GM19463 (cell line): ENCODE results near the gene CLDN5.
"Not testable (repeated sequence)": the region's sequence is repeated elsewhere in the genome, so short reads cannot be mapped to it uniquely, and the experiment has no call there.

Source experiments
- ATAC-seq: cut with Tn5 transposase; IDR thresholded peaks from one replicate; pipeline ENCODE4 v1.9.1; 2021; ENCODE audit warnings: mild to moderate bottlenecking, moderate library complexity; ENCODE audit not compliant: unreplicated experiment

Gene CLDN5

GRCh38 chr22:19548964-19549363, 24.8 kb upstream of the CLDN5 start:
- ATAC-seq, result no peak

DNA sequence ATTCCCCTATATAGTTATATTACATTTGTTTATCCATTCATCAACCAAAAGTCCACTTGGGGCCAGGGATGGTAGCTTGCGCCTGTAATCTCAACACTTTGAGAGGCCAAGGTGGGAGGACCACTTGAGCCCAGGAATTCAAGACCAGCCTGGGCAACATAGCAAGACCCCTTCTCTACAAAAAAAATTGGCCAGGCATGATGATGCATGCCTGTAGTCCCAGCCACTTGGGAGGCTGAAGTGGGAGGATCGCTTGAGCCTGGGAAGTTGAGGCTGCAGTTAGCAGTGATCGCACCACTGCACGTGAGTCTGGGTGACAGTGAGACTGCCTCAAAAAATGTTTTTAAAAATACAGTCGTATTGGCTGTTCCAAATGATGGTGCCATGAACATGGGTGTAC, 24.2 kb upstream of the CLDN5 start:
- ATAC-seq, result not testable (repeated sequence)

GRCh38 chr22:19547620-19548019, 23.4 kb upstream of the CLDN5 start:
- no peak for ATAC-seq

- ATAC-seq, result no peak
Measured at GRCh38 chr22:19546680-19547079, 22.5 kb upstream of the CLDN5 start.

- no peak for ATAC-seq
Measured at GRCh38 chr22:19545935-19546207, 21.7 kb upstream of the CLDN5 start.

DNA sequence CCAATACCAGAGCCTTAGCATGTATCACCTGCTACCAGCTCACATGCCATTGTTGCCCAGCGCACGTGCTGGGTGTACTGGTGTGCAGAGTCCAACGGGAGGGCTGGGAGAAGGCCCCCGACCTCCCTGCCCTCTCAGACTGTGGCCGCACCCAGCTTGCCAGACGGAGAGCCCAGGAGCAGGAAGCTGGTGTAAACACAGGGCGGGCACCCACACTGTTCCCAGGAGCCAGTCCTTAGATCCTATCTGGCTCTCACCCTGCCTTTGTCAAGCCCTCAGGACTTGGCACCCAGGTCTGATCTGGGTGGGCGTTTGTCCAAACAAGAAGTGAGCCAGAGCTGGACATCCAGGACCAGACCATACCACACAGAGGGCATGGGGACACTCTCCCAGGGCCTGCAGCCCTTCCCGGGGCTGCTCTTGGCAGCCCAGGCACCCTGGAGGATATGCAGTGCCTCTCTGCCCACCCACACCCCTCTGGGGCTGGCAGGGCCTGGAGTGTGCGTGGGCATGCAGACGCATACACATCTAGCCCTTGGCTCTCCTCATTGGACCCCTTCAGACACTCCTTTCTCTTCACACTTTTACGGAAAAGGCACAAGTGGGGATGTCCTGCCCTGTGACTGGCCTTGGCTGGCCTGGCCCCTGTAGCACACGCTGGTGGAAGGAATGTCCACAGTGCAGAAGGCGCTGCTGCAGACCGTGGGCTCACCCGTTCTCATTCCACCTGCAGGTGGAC, 19.9 kb upstream of the CLDN5 start:
- ATAC-seq, result no peak

- no peak for ATAC-seq
Measured at GRCh38 chr22:19540394-19540793, 16.2 kb upstream of the CLDN5 start.

- no peak for ATAC-seq
Measured at GRCh38 chr22:19537941-19538488, 13.8 kb upstream of the CLDN5 start.

- ATAC-seq, result no peak
Measured at GRCh38 chr22:19536564-19536963, 12.4 kb upstream of the CLDN5 start.

GRCh38 chr22:19535001-19535400, 10.8 kb upstream of the CLDN5 start:
- no peak for ATAC-seq

GRCh38 chr22:19533857-19534256, 9.6 kb upstream of the CLDN5 start:
- ATAC-seq, result no peak

DNA sequence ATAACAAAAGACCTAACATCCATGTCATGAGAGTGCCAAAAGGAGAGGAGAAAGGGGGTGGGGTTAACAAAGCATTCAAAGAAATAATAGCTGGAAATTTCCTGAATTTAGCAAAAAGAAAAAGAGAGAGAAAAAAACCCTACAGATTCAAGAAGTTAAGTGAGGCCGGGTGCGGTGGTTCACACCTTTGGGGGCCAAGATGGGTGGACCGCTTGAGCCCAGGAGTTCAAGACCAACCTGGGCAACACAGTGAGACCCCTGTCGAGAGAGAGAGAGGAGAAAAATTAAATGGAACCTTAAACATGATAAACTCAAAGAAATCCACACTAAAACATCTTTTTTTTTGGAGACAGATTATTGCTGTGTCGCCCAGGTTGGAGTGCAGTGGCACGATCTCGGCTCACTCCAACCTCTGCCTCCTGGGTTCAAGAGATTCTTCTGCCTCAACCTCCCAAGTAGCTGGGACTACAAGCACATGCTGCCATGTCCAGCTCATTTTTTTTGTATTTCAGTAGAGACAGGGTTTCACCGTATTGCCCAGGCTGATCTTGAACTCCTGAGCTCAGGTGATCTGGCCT, 8.9 kb upstream of the CLDN5 start:
- ATAC-seq, result no peak

GRCh38 chr22:19531327-19531726, 7.1 kb upstream of the CLDN5 start:
- ATAC-seq, result not testable (repeated sequence)

DNA sequence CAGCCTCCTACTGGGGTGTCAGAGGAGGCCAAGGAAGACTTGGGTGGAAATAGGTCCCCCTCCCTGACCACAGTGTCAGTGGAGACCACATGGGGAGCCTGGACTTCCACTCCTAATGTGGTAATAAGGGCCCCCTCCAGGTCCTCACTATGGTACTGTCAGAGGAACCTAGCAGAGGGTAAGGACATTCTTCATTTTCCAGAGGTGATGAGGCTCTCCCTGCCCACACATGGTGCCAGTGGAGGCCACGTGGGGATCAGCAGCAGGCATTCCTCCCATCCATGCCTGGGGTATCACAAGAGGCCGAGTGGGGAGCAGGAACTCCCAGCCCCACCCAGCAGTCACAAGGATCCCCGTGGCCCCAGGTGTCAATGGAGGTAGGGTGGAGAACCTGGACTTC, 6.5 kb upstream of the CLDN5 start:
- ATAC-seq, result no peak

GRCh38 chr22:19529811-19530210, 5.6 kb upstream of the CLDN5 start:
- ATAC-seq, result no peak

DNA sequence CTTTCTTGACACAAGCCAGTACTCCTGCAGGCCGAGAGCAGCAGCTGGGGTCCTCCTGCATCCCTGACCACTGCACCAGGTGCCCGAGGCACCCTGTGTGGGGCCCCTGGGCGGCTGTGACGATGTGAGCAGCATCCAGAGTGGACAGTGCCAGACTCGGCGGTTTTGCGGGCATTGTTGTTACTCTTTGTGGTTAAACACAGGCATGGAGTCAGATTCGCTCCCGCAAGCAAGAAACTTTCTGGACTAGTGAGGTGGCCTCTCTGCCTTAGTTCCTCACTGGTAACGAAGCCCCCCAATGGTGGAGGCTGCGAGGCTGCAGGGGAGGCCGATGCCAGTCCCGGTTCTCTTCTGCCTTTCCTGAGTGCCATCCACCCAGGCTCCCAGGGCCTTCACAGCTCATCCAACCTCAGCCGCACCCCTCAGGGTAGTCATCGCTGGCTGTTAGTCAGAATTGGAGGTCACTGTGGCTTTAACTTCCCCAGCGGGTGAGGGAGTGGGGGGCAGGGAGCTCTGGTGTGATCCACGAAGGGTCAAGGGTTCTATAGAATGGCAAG, 3.7 kb upstream of the CLDN5 start:
- no peak for ATAC-seq

GRCh38 chr22:19527321-19527721, 3.1 kb upstream of the CLDN5 start:
- ATAC-seq, result no peak

GRCh38 chr22:19526702-19527111, 2.5 kb upstream of the CLDN5 start:
- ATAC-seq, result no peak

- no peak for ATAC-seq
Measured at GRCh38 chr22:19526076-19526701, 2.0 kb upstream of the CLDN5 start.

- ATAC-seq, result no peak
Measured at GRCh38 chr22:19525666-19526065, 1.5 kb upstream of the CLDN5 start.

DNA sequence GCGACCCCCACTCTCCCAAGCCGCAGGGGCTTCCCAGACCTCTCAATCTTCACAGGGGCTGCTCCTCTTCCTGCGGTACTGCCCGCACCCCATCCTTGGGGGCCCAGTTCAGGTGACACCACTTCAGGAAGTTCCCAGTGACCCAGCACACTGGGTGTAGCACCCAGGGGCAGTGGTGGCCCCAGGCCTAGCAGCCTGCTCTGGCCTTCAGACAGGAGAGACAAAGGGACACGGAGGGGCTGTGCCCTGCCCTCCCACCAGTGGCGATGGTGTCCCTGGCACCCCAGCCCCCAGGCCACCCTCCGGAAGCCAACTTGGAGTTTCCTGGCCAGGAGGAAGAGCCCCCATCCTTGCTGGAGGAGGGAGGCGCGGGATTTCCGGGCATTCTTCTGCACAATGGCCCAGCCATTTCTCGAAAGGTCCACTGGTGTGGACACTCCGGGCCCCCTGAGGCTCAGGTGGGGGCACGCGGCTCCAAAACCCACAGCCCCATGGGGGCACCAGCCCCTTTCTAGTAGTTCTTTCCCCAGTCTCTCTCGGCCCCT, 978 bp upstream of the CLDN5 start:
- ATAC-seq, result no peak
